ENCODE measurements around the gene SMYD3. TPM values are rescaled to one million over a fixed set of nuclear protein-coding genes. Genes with fewer than 3 reads are reported as not detected.

The SMYD3 gene
- total and polyA plus RNA-seq, 2 of the 13 experiments (the other 11 are each of a cell fraction or from before 2014, with no cell fraction given), result 27.7 to 35.8 TPM

- no peaks in the 10 kb centered on the region for H3K36me3 ChIP-seq (replicated peaks in 1 of 2; ENCODE audit: control insufficient read depth in 1 of 2, insufficient read depth in 2 of 2, low read length in 2 of 2)
- intact Hi-C loops (cut with micrococcal nuclease; ENCODE audit: unreplicated experiment), result no loop called here
- FAIRE-seq, result no peak
- no peak overlapping the region for H3K27ac ChIP-seq (ENCODE audit: extremely low read length, insufficient read depth, low read length)
- peaks cover 6% of the 10 kb centered on the region for H3K4me1 ChIP-seq (ENCODE audit: insufficient read depth, low read length)
- no peak for ATAC-seq
- 91% methylated on average over 5 of the region's 5 CpGs for WGBS (ENCODE audit: low lambda C conversion rate)
- CTCF ChIA-PET (ENCODE audit: low intra/inter-chr PET ratio, low total read pairs), result no interaction called here
- no peaks in the 10 kb centered on the region for H4K20me1 ChIP-seq (ENCODE audit: insufficient read depth, low read length)
- no peak for DNase-seq (ENCODE audit: low spot score)
- H3K79me2 ChIP-seq (ENCODE audit: insufficient read depth, low read length), result no peaks in the 10 kb centered on the region
- no peak overlapping the region for H3K4me3 ChIP-seq (replicated peaks in 1 of 3; ENCODE audit: insufficient read depth in 1 of 3, low read depth in 2 of 3, low read length in 3 of 3)
- TF ChIP-seq PLSCR1 (CRISPR knock-in tag; IDR thresholded peaks at IDR 0.05; ENCODE audit: borderline replicate concordance) (no peak), SMAD1 (CRISPR knock-in tag; IDR thresholded peaks at IDR 0.05; ENCODE audit: borderline replicate concordance, low read depth) (no peak), RNF219 (CRISPR knock-in tag; IDR thresholded peaks at IDR 0.05) (no peak), WIZ (CRISPR knock-in tag; IDR thresholded peaks at IDR 0.05) (no peak), ZNF773 (CRISPR knock-in tag; IDR thresholded peaks at IDR 0.05; ENCODE audit: borderline replicate concordance) (no peak), PRDM10 (CRISPR knock-in tag; IDR thresholded peaks at IDR 0.05; ENCODE audit: low read depth) (no peak), ATF6 (CRISPR knock-in tag; conservative IDR thresholded peaks at IDR 0.05) (no peak), HOMEZ (CRISPR knock-in tag; IDR thresholded peaks at IDR 0.05; ENCODE audit: low read depth) (no peak), ARNT2 (CRISPR knock-in tag; IDR thresholded peaks at IDR 0.05; ENCODE audit: low read depth) (no peak), REXO4 (CRISPR knock-in tag; IDR thresholded peaks at IDR 0.05; ENCODE audit: borderline replicate concordance) (no peak), ZNF747 (CRISPR knock-in tag; IDR thresholded peaks at IDR 0.05; ENCODE audit: borderline replicate concordance) (no peak)
- BruUV-seq (replicated peaks), result no TSS peak
- no peaks in the 10 kb centered on the region for H3K9me3 ChIP-seq (ENCODE audit: low read length)
- H3K4me2 ChIP-seq (ENCODE audit: low read depth, low read length), result no peak overlapping the region
- H3K9ac ChIP-seq (ENCODE audit: insufficient read depth, low read depth, low read length), result no peak overlapping the region
- no peaks in the 10 kb centered on the region for H3K27me3 ChIP-seq (ENCODE audit: control insufficient read depth in 1 of 2, insufficient read depth in 2 of 2, low read length in 2 of 2)
- POLR2A ChIA-PET, result no interaction called here
- in situ Hi-C loops (cut with HindIII; ENCODE audit: extremely low pct_ligation_motif_present, low pct_unique_long_range_greater_than_20kb), result no loop called here
- no peak overlapping the region for H2AFZ ChIP-seq (ENCODE audit: low read length)
These were observed 534.6 kb downstream of the SMYD3 start for GRCh38 chr1:245972476-245972875.
